Activated T-cell treated with anti-CD3 and anti-CD28 coated beads, Interleukin-2, amount 50 U/mL, for 48 hours (primary cell): ENCODE data around the gene SSR2.

Experiments used
- DNase-seq, 2 experiments: peaks; one replicate each; pipeline ENCODE4 v3.0.0-alpha.2; 2020

The SSR2 gene

DNA sequence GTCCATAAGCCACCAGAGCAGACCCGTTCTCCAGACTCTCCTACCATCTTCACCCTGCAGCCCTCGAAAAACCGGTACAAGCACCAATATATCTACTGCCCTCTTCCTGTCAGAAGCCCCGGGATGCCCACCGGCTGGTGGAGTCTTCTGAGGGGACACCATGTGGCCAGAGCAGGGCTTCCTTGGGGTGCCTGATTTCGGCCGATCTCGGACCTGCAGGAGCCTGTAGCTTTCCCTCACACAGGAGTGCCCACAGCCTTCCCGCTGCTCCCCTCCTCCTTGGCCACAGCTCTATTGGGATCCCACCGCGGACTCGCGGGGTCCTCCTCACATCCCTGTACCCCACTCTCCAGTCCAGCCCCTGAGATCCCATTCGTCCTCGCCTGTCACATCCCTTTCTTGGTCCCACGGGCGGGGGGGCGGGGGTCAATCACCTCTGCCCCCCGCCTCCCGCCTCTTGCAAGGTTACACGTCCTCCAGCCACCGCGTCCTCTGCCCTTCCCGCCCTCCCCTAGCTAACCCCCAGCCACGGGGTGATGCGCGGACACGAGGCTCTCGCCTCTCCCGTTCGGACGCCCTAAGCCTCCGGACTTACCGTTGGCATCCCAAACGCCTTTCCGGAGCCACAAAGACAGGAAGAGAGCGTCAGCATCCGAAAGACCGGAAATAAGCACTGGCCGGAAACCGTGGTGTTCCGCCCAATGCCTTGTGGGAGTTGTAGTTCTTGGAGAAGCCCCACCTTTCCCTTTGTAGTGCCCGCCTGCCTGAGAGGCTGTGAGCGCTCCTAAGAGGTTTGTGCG, at the start of gene SSR2:
Gene SSR2, minus strand, starts transcription at position 659 of the 800 bp plus-strand sequence. CDS start 784 bp downstream, outside the sequence.
- DNase-seq = peak; percentile 87 to 88

GRCh38 chr1:156070548-156070947, 49.8 kb upstream of the SSR2 start:
- DNase-seq = no peak

GRCh38 chr1:156069490-156070455, 49.0 kb upstream of the SSR2 start:
- DNase-seq = no peak

DNA sequence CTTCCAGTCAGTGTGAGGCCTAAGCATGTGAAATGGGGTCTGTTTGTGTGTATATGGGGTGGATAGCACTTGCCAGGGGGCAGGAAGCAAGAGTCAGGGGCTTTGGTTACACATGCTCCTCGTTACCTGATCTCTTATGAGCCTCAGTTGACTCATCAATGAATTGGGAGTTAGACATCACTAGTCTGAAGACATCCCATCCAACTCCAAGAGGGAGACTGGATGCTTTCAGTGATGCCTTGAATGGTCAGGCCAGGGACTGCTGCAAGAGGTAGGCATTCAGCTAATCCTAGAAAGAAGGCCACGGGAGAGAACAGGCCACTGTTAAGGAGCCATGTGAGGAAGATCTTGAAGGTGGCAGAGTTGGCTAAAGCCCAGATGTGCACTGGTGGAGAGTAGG, 46.5 kb upstream of the SSR2 start:
- DNase-seq = no peak

GRCh38 chr1:156065871-156066270, 45.1 kb upstream of the SSR2 start:
- DNase-seq = no peak

DNA sequence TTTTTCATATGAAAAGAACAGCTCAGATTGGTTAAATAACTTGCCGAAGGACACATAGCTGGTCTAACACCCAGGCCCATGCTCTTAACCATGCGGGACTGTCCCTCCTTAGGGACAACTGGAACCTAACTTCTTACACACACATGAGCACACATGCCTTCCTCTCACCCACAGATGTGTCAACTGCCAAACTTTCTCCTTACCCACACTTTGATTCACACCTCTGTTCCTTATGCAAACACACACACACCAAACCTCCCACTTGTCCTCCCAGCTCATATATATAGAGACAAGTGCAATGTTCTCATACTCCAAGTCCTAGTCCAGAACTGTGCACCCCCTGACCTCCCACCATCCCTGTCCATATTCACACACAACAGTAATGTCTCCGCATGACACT, 44.5 kb upstream of the SSR2 start:
- DNase-seq = no peak

DNA sequence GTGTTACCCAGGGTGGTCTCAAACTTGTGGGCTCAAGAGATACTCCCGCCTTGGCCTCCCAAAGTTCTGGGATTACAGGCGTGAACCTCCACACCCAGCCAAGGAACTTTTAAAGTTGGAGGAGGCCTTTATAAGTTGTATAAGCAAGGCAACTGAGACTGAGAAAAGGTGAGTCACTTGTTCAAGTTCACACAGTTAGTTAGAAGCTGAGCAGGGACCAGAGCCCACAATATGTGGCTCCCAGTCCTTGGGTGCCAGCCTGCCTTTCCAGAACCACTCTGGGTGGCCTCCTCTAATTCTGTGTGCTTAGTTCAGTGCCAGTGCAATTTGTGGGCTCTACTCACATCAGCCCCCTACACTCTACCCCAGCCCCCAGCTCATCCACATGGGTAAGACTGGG, 43.9 kb upstream of the SSR2 start:
- DNase-seq = no peak

DNA sequence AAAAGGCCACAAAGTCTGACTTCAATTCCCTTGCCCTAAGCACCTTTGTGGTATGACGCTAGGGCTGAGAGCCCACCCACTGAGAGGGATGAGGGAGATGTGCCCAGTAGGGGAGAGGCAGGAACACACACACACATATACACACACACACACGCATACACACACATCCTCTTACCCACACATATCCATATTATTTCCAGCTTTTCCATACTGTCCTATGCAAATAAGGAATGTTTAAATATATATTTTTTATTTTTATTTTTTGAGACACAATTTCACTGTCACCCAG, 43.2 kb upstream of the SSR2 start:
- no peak for DNase-seq

DNA sequence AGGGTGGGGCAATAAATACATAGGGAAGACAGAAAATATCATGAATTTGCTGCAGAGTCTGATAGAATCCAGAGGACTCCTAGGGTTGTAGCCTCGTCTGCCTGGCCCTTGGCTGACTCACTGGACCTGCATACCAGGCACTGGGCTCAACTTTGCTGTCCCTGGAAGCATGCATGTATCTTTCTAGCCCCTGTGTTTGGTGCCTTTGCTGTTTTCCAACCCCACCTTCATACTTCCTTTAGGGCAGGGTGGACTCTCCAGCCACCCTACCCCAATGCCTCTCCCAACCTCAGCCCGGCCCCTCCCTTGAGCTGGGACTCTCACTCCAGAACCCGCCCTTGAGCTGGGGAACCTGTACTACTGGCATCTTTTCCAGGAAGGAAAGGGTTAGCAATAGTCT, 41.4 kb upstream of the SSR2 start:
- no peak for DNase-seq

DNA sequence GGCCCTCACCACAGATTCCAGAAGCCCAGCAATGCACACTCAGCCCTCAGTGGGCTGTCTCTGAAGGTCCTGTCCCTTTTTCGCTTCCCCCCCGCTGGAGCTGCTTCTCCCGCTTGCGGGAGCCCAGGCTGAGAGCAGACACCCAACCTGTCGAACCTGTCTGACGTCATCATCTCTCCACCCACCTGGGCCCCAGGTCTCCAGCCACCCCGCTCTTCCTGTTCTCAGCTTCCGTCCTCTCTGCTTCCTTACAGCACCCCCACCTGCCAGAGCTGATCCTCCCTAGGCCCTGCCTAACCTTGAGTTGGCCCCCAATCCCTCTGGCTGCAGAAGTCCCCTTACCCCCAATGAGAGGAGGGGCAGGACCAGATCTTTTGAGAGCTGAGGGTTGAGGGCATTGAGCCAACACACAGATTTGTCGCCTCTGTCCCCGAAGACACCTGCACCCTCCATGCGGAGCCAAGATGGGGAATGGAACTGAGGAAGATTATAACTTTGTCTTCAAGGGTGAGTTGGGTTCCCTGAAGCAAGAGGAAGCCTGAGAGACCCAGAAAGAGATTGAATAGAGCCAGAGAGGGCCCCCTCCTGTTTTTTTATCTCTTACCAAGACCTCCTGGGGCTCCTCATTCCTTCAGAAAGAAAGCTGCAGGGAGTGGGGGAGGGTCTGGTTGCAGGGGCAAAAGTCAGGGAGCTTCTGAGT, 40.3 kb upstream of the SSR2 start, which contains the start of gene RAB25:
Gene RAB25, plus strand, starts transcription at position 224 of the 700 bp plus-strand sequence. Its CDS starts 241 bp downstream, at position 465.
- DNase-seq = no peak

DNA sequence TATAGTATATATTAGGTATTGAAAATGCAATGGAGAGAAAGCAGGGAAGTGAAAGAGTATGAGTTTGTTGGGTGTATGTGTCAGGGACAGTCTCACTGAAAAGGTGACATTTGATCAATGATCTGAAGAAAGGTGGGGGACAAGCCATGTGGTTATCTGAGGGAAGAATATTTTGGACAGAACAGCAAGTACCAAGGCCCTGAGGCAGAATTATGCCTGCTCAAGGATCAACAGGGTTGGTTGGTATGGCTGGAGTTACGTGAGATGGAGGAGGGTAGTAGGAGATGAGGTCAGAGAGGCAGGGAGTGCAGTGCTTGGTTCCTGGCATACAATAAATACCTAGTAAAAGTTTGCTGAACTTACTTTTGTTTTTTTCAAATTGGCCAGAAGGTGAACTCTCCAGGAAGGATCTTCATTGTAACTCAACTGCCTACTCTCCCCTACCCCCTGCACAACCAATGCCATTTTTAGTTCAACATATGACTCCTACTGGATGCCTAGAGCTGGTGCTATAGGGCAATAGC, 35.6 kb upstream of the SSR2 start:
- no peak for DNase-seq

GRCh38 chr1:156055281-156056048, 34.7 kb upstream of the SSR2 start:
- DNase-seq = no peak

GRCh38 chr1:156054500-156055280, 33.9 kb upstream of the SSR2 start, which contains the start of gene LAMTOR2:
LAMTOR2 (plus strand) TSS chr1:156054782; CDS start chr1:156054890, 108 bp downstream.
- DNase-seq = peak; percentile 99

DNA sequence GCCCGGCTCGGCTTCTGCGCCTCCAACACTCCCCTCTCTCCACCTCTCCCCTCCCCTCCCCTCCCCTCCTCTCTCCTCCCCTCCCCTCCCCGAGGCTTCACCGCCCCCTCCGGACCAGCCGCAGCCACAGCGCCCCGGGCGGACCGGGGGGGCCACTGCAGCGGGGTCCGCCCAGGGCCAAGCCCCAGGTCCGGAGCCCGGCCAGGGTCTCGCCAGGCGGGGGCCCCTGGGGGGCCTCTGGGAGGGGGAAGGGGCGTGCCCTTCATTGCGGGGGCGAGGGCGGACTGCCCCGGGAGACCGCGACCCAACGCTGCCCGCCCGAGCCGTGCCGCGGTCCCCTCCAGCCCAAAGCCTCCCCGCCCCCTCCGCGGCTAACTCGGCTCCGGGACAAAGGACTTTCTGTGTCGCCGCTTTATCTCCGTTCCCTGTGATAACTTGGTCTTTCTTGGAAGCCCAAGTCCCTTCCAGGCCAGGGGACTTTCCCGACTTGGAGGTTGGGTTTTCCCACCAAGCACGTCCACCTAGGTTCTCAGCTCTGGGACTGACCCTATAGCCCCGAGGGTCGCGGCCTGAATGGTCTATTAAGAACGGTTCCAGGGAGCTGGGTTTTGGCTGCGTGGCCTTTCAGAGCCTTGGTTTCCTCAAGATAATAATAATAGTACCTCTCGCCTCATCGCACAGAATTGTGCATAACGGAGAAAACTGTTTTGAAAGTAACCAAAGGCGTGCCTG, 33.2 kb upstream of the SSR2 start, which contains the start of gene UBQLN4:
Gene UBQLN4, minus strand, starts transcription at position 31 of the 732 bp plus-strand sequence. CDS start 97 bp downstream, outside the sequence.
- peak; percentile 87 to 89 for DNase-seq

DNA sequence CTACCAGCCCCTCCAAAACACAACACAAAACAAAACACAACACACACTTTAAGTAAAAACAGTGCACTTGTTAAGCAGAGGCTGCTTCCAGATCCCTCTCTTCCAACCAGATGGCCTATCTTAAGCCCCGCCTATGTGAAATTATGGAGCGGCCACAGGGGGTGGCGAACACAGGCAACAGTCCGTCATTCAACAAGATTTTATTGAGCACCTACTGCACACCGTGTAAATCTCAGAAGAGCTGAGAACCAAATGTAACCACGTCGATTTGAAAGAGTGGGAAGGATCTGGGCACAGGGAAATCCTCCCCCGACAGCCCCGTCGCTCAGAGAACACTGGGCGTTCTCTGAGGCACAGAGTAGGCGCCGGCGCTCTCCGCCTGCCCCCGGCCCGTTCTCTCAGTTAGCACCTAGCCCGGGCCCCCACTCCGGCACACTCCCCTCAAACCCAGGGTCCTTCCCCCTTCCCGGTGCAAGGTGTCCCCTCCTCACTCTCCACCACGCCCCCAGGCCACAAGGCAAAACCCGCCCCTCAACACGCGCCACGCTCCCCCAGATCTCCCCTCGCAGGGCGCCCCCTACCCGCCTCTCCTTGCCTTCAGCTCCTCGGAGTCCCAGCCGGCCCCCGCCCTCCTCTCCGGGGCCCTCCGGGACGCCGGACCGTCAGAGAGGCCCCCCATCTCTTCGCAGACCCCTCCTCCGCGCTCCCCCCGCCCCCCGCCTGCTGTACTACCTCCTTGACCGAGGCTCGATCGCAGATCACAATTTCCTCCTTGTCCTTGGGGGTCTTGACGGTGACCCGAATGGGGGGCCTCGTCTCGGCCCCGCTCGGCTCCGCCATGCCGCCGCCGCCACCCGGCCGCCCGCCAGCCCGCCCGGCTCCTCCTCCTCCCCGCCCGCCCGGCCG, 32.4 kb upstream of the SSR2 start:
- peak; percentile 80 to 82 for DNase-seq

- no peak for DNase-seq
Measured at GRCh38 chr1:156051011-156051725, 30.4 kb upstream of the SSR2 start.

GRCh38 chr1:156050376-156050775, 29.6 kb upstream of the SSR2 start:
- no peak for DNase-seq

GRCh38 chr1:156048663-156049258, 28.0 kb upstream of the SSR2 start:
- no peak for DNase-seq
